Fibroblast of the conjunctiva (primary cell): ENCODE measurements around the gene RRP1B.
A peak's percentile ranks its signal among the peaks of the same experiment; 100 is the strongest.
"Not testable (repeated sequence)": the region's sequence is repeated elsewhere in the genome, so short reads cannot be mapped to it uniquely, and the experiment has no call there.

Source experiments
- DNase-seq: peaks from one replicate; pipeline ENCODE4 v3.0.0-alpha.2; 2010; ENCODE audit warnings: low read depth

The RRP1B gene

GRCh38 chr21:43667191-43667904 lies 8.0 kb downstream of the RRP1B start:
- DNase-seq = peak; percentile 47

- no peak for DNase-seq
Measured at GRCh38 chr21:43669828-43670605, 10.7 kb downstream of the RRP1B start.

GRCh38 chr21:43675871-43676270 lies 16.5 kb downstream of the RRP1B start:
- DNase-seq = no peak

- no peak for DNase-seq
Measured at GRCh38 chr21:43676391-43676790, 17.0 kb downstream of the RRP1B start.

GRCh38 chr21:43679951-43680350 lies 20.6 kb downstream of the RRP1B start:
- no peak for DNase-seq

GRCh38 chr21:43680421-43680820 lies 21.1 kb downstream of the RRP1B start:
- DNase-seq = not testable (repeated sequence)

- no peak for DNase-seq
Measured at GRCh38 chr21:43681650-43682049, 22.3 kb downstream of the RRP1B start.

GRCh38 chr21:43684424-43684823 lies 25.1 kb downstream of the RRP1B start:
- DNase-seq = no peak

GRCh38 chr21:43686811-43687565 lies 27.6 kb downstream of the RRP1B start:
- DNase-seq = no peak

GRCh38 chr21:43687566-43688399 lies 28.4 kb downstream of the RRP1B start:
- DNase-seq = no peak

GRCh38 chr21:43688906-43689305 lies 29.5 kb downstream of the RRP1B start:
- DNase-seq = no peak

GRCh38 chr21:43689556-43690337 lies 30.4 kb downstream of the RRP1B start:
- DNase-seq = no peak

GRCh38 chr21:43690346-43690745 lies 31.0 kb downstream of the RRP1B start:
- no peak for DNase-seq

- DNase-seq = no peak
Measured at GRCh38 chr21:43691086-43691795, 31.9 kb downstream of the RRP1B start.

- no peak for DNase-seq
Measured at GRCh38 chr21:43691801-43692200, 32.4 kb downstream of the RRP1B start.

GRCh38 chr21:43692949-43693348 lies 33.6 kb downstream of the RRP1B start:
- no peak for DNase-seq

- DNase-seq = no peak
Measured at GRCh38 chr21:43693981-43694380, 34.6 kb downstream of the RRP1B start.

GRCh38 chr21:43694437-43695079 lies 35.2 kb downstream of the RRP1B start:
- no peak for DNase-seq

- no peak for DNase-seq
Measured at GRCh38 chr21:43696214-43696613, 36.9 kb downstream of the RRP1B start.
